SK-N-SH (cell line): ENCODE results near the gene ZNF688. TPM values are rescaled to one million over a fixed set of nuclear protein-coding genes. Genes with fewer than 3 reads are reported as not detected.

Source experiments
- CTCF ChIA-PET: fragments of 300-600, 350-600 bp; formaldehyde crosslinking; extraction: SDS; loops from one replicate; lab custom pipeline; 2021; lab: Yijun Ruan, JAX
- POLR2A ChIA-PET: fragments of 350-600 bp; sonication (Branson Sonifier 250); formaldehyde crosslinking; extraction: SDS; loops from one replicate; lab custom pipeline; 2020; ENCODE audit warnings: antibody characterized with exemption, inconsistent platforms; lab: Yijun Ruan, JAX
- DNase-seq: peaks from one replicate; pipeline ENCODE4 v3.0.0; 2012
- H2AFZ ChIP-seq: fragments of 200-600 bp; sonication (generic); 2 replicates; pipeline ENCODE4 v1.8.1; 2016; ENCODE audit warnings: antibody characterized with exemption, mild to moderate bottlenecking, low read depth
- H3F3A ChIP-seq: fragments of 200-600 bp; sonication (generic); replicated peaks from 2 replicates; pipeline ENCODE3; 2016; ENCODE audit warnings: antibody characterized with exemption, mild to moderate bottlenecking; ENCODE audit not compliant: insufficient read depth
- H3K27ac ChIP-seq, 2 experiments: fragments of 200-500 bp in 1 of 2; fragments of 200-600 bp in 1 of 2; sonication (Bioruptor generic) in 1 of 2; sonication (generic), shearing (Covaris generic) in 1 of 2; 2 replicates each; pipeline versions ENCODE4 v1.5.1 to v1.6.1; 2014 to 2016; ENCODE audit warnings: low read depth in 2 of 2, inconsistent platforms in 1 of 2, low read length in 1 of 2, mild to moderate bottlenecking in 1 of 2, mixed read lengths in 1 of 2
- H3K27me3 ChIP-seq: fragments of 200-600 bp; sonication (generic), shearing (Covaris generic); 2 replicates; pipeline ENCODE4 v1.6.1; 2016; ENCODE audit warnings: mixed run types; ENCODE audit not compliant: insufficient read depth
- H3K36me3 ChIP-seq, 2 experiments: fragments of 200-500 bp in 1 of 2; fragments of 200-600 bp in 1 of 2; sonication (Bioruptor generic) in 1 of 2; sonication (generic) in 1 of 2; replicated peaks in 1 of 2; 2 replicates each; pipeline versions ENCODE3 to v1.5.1; 2014 to 2016; ENCODE audit warnings: low read length in 1 of 2, mild to moderate bottlenecking in 1 of 2; ENCODE audit not compliant: insufficient read depth in 2 of 2, control insufficient read depth in 1 of 2
- H3K4me1 ChIP-seq, 2 experiments: fragments of 200-500 bp in 1 of 2; fragments of 200-600 bp in 1 of 2; sonication (Bioruptor generic) in 1 of 2; sonication (generic), shearing (Covaris generic) in 1 of 2; 2 replicates each; pipeline versions ENCODE4 v1.5.1 to v1.6.1; 2014 to 2016; ENCODE audit warnings: low read depth in 1 of 2, low read length in 1 of 2, mixed run types in 1 of 2; ENCODE audit not compliant: insufficient read depth in 2 of 2, control insufficient read depth in 1 of 2
- H3K4me2 ChIP-seq: fragments of 200-600 bp; sonication (generic), shearing (Covaris generic); 2 replicates; pipeline ENCODE4 v1.6.1; 2017; ENCODE audit warnings: mixed run types
- H3K4me3 ChIP-seq, 2 experiments: fragments of 200-500 bp in 1 of 2; fragments of 200-600 bp in 1 of 2; sonication (Bioruptor generic) in 1 of 2; sonication (generic), shearing (Covaris generic) in 1 of 2; 2 replicates each; pipeline versions ENCODE4 v1.5.1 to v1.8.1; 2014 to 2016; ENCODE audit warnings: low read depth in 2 of 2, inconsistent platforms in 1 of 2, low read length in 1 of 2, mild to moderate bottlenecking in 1 of 2, mixed read lengths in 1 of 2, moderate library complexity in 1 of 2
- H3K79me2 ChIP-seq: fragments of 200-600 bp; sonication (generic); 2 replicates; pipeline ENCODE4 v1.8.1; 2017; ENCODE audit warnings: mild to moderate bottlenecking; ENCODE audit not compliant: insufficient read depth
- H3K9ac ChIP-seq: fragments of 200-600 bp; sonication (generic); 2 replicates; pipeline ENCODE4 v1.6.1; 2017; ENCODE audit warnings: mixed run types
- H3K9me2 ChIP-seq: fragments of 200-600 bp; sonication (generic); 2 replicates; pipeline ENCODE4 v1.6.1; 2017; ENCODE audit warnings: mixed run types
- H3K9me3 ChIP-seq: fragments of 200-600 bp; sonication (generic); 2 replicates; pipeline ENCODE4 v1.6.1; 2017; ENCODE audit warnings: mixed run types, mild to moderate bottlenecking, moderate library complexity
- H4K20me1 ChIP-seq: fragments of 200-600 bp; sonication (generic); 2 replicates; pipeline ENCODE4 v1.6.1; 2017; ENCODE audit warnings: mild to moderate bottlenecking, mixed run types; ENCODE audit not compliant: insufficient read depth
- CTCF ChIP-seq: fragments of 200-600 bp; sonication (generic); IDR thresholded peaks from 2 replicates; pipeline ENCODE4 v1.6.1; 2017; ENCODE audit warnings: antibody characterized with exemption, mild to moderate bottlenecking, moderate library complexity
- EP300 ChIP-seq, 2 experiments: IDR thresholded peaks; 2 replicates each; pipeline versions ENCODE4 v1.4.0 to v1.6.1; 2012; ENCODE audit warnings: borderline replicate concordance in 1 of 2, low read depth in 1 of 2, low read length in 1 of 2
- FOSL2 ChIP-seq: IDR thresholded peaks from 2 replicates; pipeline ENCODE4 v1.4.0; 2012; ENCODE audit warnings: low read depth, mild to moderate bottlenecking, moderate library complexity, borderline replicate concordance
- GATA2 ChIP-seq: sonication (generic); formaldehyde crosslinking; IDR thresholded peaks from 2 replicates; pipeline ENCODE4 v1.5.0; 2020; ENCODE audit warnings: mild to moderate bottlenecking, missing genetic modification reagents
- MAX ChIP-seq: IDR thresholded peaks from 2 replicates; pipeline ENCODE4 v1.4.0; 2012; ENCODE audit warnings: low read depth
- NRF1 ChIP-seq: IDR thresholded peaks from 2 replicates; pipeline ENCODE4 v1.6.1; 2012; ENCODE audit warnings: low read depth, mild to moderate bottlenecking, low read length
- PBX3 ChIP-seq: IDR thresholded peaks from 2 replicates; pipeline ENCODE4; 2012
- POLR2AphosphoS5 ChIP-seq: IDR thresholded peaks from 2 replicates; pipeline ENCODE4 v1.6.1; 2012; ENCODE audit warnings: low read depth, low read length
- RAD21 ChIP-seq: IDR thresholded peaks from 2 replicates; pipeline ENCODE4 v1.6.1; 2012; ENCODE audit warnings: mild to moderate bottlenecking, low read length
- RXRA ChIP-seq: IDR thresholded peaks from 2 replicates; pipeline ENCODE4 v1.4.0; 2012; ENCODE audit warnings: low read depth, mild to moderate bottlenecking, borderline replicate concordance
- SMC3 ChIP-seq: IDR thresholded peaks from 2 replicates; pipeline ENCODE4 v1.6.1; 2012; ENCODE audit warnings: low read depth, low read length, improper control_type of control experiment
- TAF1 ChIP-seq: IDR thresholded peaks from 2 replicates; pipeline ENCODE4 v1.6.1; 2012; ENCODE audit warnings: low read depth, mild to moderate bottlenecking, low read length, moderate library complexity, borderline replicate concordance
- TCF12 ChIP-seq: IDR thresholded peaks from 2 replicates; pipeline ENCODE4 v1.4.0; 2012
- TEAD4 ChIP-seq: IDR thresholded peaks from 2 replicates; pipeline ENCODE4 v1.4.0; 2012; ENCODE audit warnings: mild to moderate bottlenecking, borderline replicate concordance; ENCODE audit not compliant: insufficient read depth
- YY1 ChIP-seq: IDR thresholded peaks from 2 replicates; pipeline ENCODE4 v1.4.0; 2012; ENCODE audit warnings: low read depth, mild to moderate bottlenecking
- WGBS: methylation state at CpG from one replicate; pipeline ENCODE4 v1.1.6; 2017; ENCODE audit warnings: low lambda C conversion rate; 5-methylcytosine and 5-hydroxymethylcytosine counted together
- polyA plus RNA-seq, 3 experiments: library from polyadenylated mRNA; depleted of rRNA; stranded (reverse); fragments of >200 nt; gene quantifications; 2 replicates each; pipeline ENCODE4 v1.2.3, GENCODE V29; 2012
- TF ChIP-seq, protein P1 (sequence below): fragments of 150-350 bp; IDR thresholded peaks from 2 replicates; pipeline ENCODE4 v1.6.1; 2017; ENCODE audit warnings: antibody characterized with exemption, low read length, low read depth, borderline replicate concordance

Gene ZNF688
- polyA plus RNA-seq, 1 of the 3 experiments (the other 2 are of a cell fraction): 13.4 TPM

- Histone ChIP-seq H3K36me3 (no peaks in the 10 kb centered on the region), H3K79me2 (no peaks in the 10 kb centered on the region), H4K20me1 (no peaks in the 10 kb centered on the region), H3K27ac (no peak overlapping the region; a peak in 1 of 4 replicates), H3F3A (no peaks in the 10 kb centered on the region), H3K9ac (no peak overlapping the region), H3K9me2 (no peaks in the 10 kb centered on the region), H3K9me3 (no peaks in the 10 kb centered on the region), H3K4me1 (peaks cover 0 to 4% of the 10 kb centered on the region in 2 experiments; a peak in 1 of 4 replicates), H2AFZ (no peak overlapping the region), H3K4me3 (no peak overlapping the region; a peak in 1 of 4 replicates), H3K4me2 (no peak overlapping the region), H3K27me3 (no peaks in the 10 kb centered on the region)
- WGBS: 47% methylated on average over 12 of the region's 12 CpGs
- ChIA-PET POLR2A (interaction anchor here (0.7 to 1.0 kb wide), 2 partner anchors 10 to 43 kb away, joined by 3 read pairs; no protein-coding TSS in a partner anchor), CTCF (interaction anchor here (0.6 to 6.1 kb wide), 13 partner anchors 10 to 186 kb away, joined by 3 to 65 read pairs (median 5); partner anchors contain the start of genes DCTPP1, PRR14, SEPHS2 and ZNF688)
- DNase-seq: peak; percentile 71
- peak; percentile 59 for TF ChIP-seq CTCF
- peak; percentile 25; the same call in 1 of the 2 replicates for TF ChIP-seq SMC3
- TF ChIP-seq TAF1: no peak
- TF ChIP-seq FOSL2: no peak
- peak; percentile 33; the same call in 1 of the 2 replicates for TF ChIP-seq GATA2
- no peak for TF ChIP-seq POLR2AphosphoS5
- no peak for TF ChIP-seq NRF1
- TF ChIP-seq RAD21: peak; percentile 71
Measured at GRCh38 chr16:30615358-30616091, 44.0 kb upstream of the ZNF688 start.

- no peaks in the 10 kb centered on the region for H3F3A ChIP-seq
- CTCF ChIA-PET: interaction anchor here (0.9 to 2.0 kb wide), 7 partner anchors 12 to 161 kb away, joined by 3 to 7 read pairs (median 4); partner anchors contain the start of genes ZNF688, ZNF764 and ZNF785
- H3K36me3 ChIP-seq: peaks cover 2 to 25% of the 10 kb centered on the region in 2 experiments
- peak; percentile 96 for DNase-seq
- no peaks in the 10 kb centered on the region for H4K20me1 ChIP-seq
- no peaks in the 10 kb centered on the region for H3K27me3 ChIP-seq
- H2AFZ ChIP-seq: peak within 1 kb of the TSS; percentile 98
- H3K9ac ChIP-seq: peak within 1 kb of the TSS; percentile 98
- H3K9me3 ChIP-seq: no peaks in the 10 kb centered on the region
- no peaks in the 10 kb centered on the region for H3K9me2 ChIP-seq
- H3K27ac ChIP-seq: peak within 1 kb of the TSS; percentile 87
- H3K4me3 ChIP-seq: peak within 1 kb of the TSS; percentile 64 to 87
- WGBS: 1% methylated on average over 15 of the region's 63 CpGs
- H3K79me2 ChIP-seq: peaks cover 25% of the 10 kb centered on the region
- peaks cover 6% of the 10 kb centered on the region in 2 experiments; a peak in 2 of 4 replicates for H3K4me1 ChIP-seq
- H3K4me2 ChIP-seq: peak within 1 kb of the TSS; percentile 94
- POLR2A ChIA-PET: interaction anchor here (0.6 to 2.9 kb wide), 8 partner anchors 8 to 180 kb away, joined by 3 to 14 read pairs (median 4); partner anchors contain the start of genes DCTPP1, FBRS, PRR14 and ZNF764
- TF ChIP-seq MAX (no peak; the same call in 1 of the 2 replicates), TAF1 (peak; percentile 91), EP300 (IDR thresholded peaks at IDR 0.05; ENCODE audit: borderline replicate concordance in 1 of 2, low read depth in 1 of 2, low read length in 1 of 2) (no peak), PBX3 (peak; percentile 45; the same call in 1 of the 2 replicates), RXRA (no peak), GATA2 (no peak; the same call in 1 of the 2 replicates), YY1 (peak; percentile 99), TEAD4 (no peak), CTCF (0 out of 2 replicates have a peak, but pooled peaks have one; percentile 7), TCF12 (peak; percentile 10; the same call in 1 of the 2 replicates)
- TF ChIP-seq, protein P1, sequence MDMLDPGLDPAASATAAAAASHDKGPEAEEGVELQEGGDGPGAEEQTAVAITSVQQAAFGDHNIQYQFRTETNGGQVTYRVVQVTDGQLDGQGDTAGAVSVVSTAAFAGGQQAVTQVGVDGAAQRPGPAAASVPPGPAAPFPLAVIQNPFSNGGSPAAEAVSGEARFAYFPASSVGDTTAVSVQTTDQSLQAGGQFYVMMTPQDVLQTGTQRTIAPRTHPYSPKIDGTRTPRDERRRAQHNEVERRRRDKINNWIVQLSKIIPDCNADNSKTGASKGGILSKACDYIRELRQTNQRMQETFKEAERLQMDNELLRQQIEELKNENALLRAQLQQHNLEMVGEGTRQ: no peak
Measured at GRCh38 chr16:30609926-30610839, 38.7 kb upstream of the ZNF688 start, which contains the start of gene ZNF689. Gene ZNF689 (minus strand): TSS chr16:30610389. CDS start chr16:30610041, 348 bp downstream.
